Keratinocyte (primary cell): ENCODE measurements around the gene MMAB. TPM values are rescaled to one million over a fixed set of nuclear protein-coding genes. Genes with fewer than 3 reads are reported as not detected.

Experiments used
- DNase-seq: peaks from one replicate; pipeline ENCODE4 v3.0.0-alpha.2; 2011; ENCODE audit warnings: low read depth, missing footprints, low spot score
- FAIRE-seq: peaks from 2 replicates; lab custom pipeline; 2011; peaks lifted over from hg19 to GRCh38; lab: Jason Lieb, UNC
- H2AFZ ChIP-seq: 2 replicates; pipeline ENCODE4 v1.6.0; 2012; ENCODE audit warnings: low read length, control low read depth, inconsistent platforms; ENCODE audit not compliant: control insufficient read depth
- H3K27ac ChIP-seq: 2 replicates; pipeline ENCODE4 v1.5.1; 2011; ENCODE audit warnings: low read length; ENCODE audit not compliant: control insufficient read depth, insufficient read depth
- H3K27me3 ChIP-seq: 3 replicates; pipeline ENCODE4 v1.6.0; 2011; ENCODE audit warnings: low read length; ENCODE audit not compliant: control insufficient read depth, insufficient read depth; ENCODE audit errors: extremely low read depth
- H3K36me3 ChIP-seq, 2 experiments: 2 replicates in 1 of 2; 3 replicates in 1 of 2; pipeline ENCODE4 v1.5.1; 2011; ENCODE audit warnings: low read length in 2 of 2, mild to moderate bottlenecking in 1 of 2; ENCODE audit not compliant: control insufficient read depth in 2 of 2, insufficient read depth in 2 of 2; ENCODE audit errors: extremely low read depth in 1 of 2
- H3K4me1 ChIP-seq: 3 replicates; pipeline ENCODE4 v1.5.1; 2011; ENCODE audit warnings: low read length; ENCODE audit not compliant: control insufficient read depth, insufficient read depth; ENCODE audit errors: extremely low read depth
- H3K4me2 ChIP-seq: 3 replicates; pipeline ENCODE4 v1.6.0; 2011; ENCODE audit warnings: low read depth, low read length; ENCODE audit not compliant: control insufficient read depth, insufficient read depth; ENCODE audit errors: extremely low read depth
- H3K4me3 ChIP-seq, 3 experiments: fragments of 200-600 bp in 1 of 3; sonication (generic) in 1 of 3; 2 replicates in 2 of 3; 3 replicates in 1 of 3; pipeline ENCODE4 v1.5.1; 2011 to 2016; ENCODE audit warnings: low read length in 3 of 3, mild to moderate bottlenecking in 3 of 3, control low read depth in 2 of 3, inconsistent platforms in 1 of 3, low read depth in 1 of 3, mixed read lengths in 1 of 3, mixed run types in 1 of 3, moderate library complexity in 1 of 3; ENCODE audit not compliant: control insufficient read depth in 2 of 3, insufficient read depth in 2 of 3; ENCODE audit errors: extremely low read depth in 1 of 3
- H3K79me2 ChIP-seq: 2 replicates; pipeline ENCODE4 v1.6.0; 2012; ENCODE audit warnings: low read length; ENCODE audit not compliant: control insufficient read depth, insufficient read depth
- H3K9ac ChIP-seq: 3 replicates; pipeline ENCODE4 v1.6.0; 2011; ENCODE audit warnings: low read length; ENCODE audit not compliant: control insufficient read depth, insufficient read depth; ENCODE audit errors: extremely low read depth
- H3K9me1 ChIP-seq: 3 replicates; pipeline ENCODE4 v1.6.0; 2011; ENCODE audit warnings: low read length; ENCODE audit not compliant: control insufficient read depth, insufficient read depth; ENCODE audit errors: extremely low read depth
- H3K9me3 ChIP-seq: 2 replicates; pipeline ENCODE4 v1.5.1; 2012; ENCODE audit warnings: low read depth, low read length; ENCODE audit not compliant: control insufficient read depth
- H4K20me1 ChIP-seq: 3 replicates; pipeline ENCODE4 v1.6.0; 2011; ENCODE audit warnings: low read length; ENCODE audit not compliant: control insufficient read depth, insufficient read depth; ENCODE audit errors: extremely low read depth
- EZH2 ChIP-seq: IDR thresholded peaks from one replicate; pipeline ENCODE4 v1.6.1; 2012; ENCODE audit warnings: inconsistent platforms, mild to moderate bottlenecking, low read length, moderate library complexity
- dilution Hi-C: fragments of 300-500 bp; cut with MboI; formaldehyde crosslinking; loops from one replicate; pipeline ENCODE4 v1.7.0; 2020; ENCODE audit warnings: low sequenced_read_pairs; ENCODE audit not compliant: extremely low pct_ligation_motif_present
- polyA plus RNA-seq, 5 experiments: library from polyadenylated mRNA; depleted of rRNA in 3 of 5; stranded (reverse) in 3 of 5; stranded (forward) in 1 of 5; unstranded in 1 of 5; fragments of >200 nt; gene quantifications; 1 replicate in 1 of 5; 2 replicates in 3 of 5; 3 replicates in 1 of 5; pipeline versions ENCODE4 v1.2.1 to v1.2.3, GENCODE V29; 2011 to 2012; ENCODE audit warnings: missing spikeins in 2 of 5, low read depth in 1 of 5, low replicate concordance in 1 of 5
- TF ChIP-seq, protein P1 (sequence below), 3 experiments: IDR thresholded peaks in 1 of 3; conservative IDR thresholded peaks in 1 of 3; optimal IDR thresholded peaks in 1 of 3; 2 replicates in 2 of 3; 3 replicates in 1 of 3; pipeline versions ENCODE3 to v1.5.1; 2011; ENCODE audit warnings: low read length in 3 of 3, mild to moderate bottlenecking in 3 of 3, moderate library complexity in 2 of 3, control low read depth in 1 of 3, inconsistent platforms in 1 of 3; ENCODE audit not compliant: insufficient read depth in 2 of 3; ENCODE audit errors: extremely low read depth in 1 of 3

MMAB gene
- polyA plus RNA-seq, 1 donor (not counting 4 experiments of a cell fraction or from before 2014, with no cell fraction given), result 30.6 TPM

DNA sequence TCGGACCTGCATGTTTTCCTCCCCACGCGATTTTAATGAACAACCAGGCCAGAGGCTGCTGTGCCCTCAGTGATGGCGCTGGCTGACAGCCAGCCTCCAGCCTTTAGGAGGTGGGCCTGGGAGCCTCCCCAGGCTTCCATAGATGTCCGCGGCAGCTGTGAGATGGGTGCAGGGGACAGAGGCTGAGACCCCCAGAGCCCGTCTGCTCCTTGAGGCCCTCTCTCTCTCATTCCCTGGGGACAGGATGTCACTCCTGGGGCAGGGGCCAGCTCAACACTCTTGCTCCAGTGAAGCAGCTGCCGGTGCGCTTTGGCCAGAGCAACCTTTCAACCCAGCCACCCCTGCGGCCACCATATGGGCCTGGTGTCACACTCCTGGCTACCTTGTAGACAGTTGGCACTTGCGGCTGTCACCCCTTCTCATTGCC lies 25.1 kb upstream of the MMAB start:
- DNase-seq (no peak), FAIRE-seq (no peak)
- H3K9me1 ChIP-seq, result no peaks in the 10 kb centered on the region
- no peak overlapping the region for H3K4me2 ChIP-seq
- no peak overlapping the region for H3K27ac ChIP-seq
- no peaks in the 10 kb centered on the region for H3K4me1 ChIP-seq
- no peak overlapping the region for H2AFZ ChIP-seq
- dilution Hi-C loops, result no loop called here
- no peaks in the 10 kb centered on the region for H3K27me3 ChIP-seq
- TF ChIP-seq EZH2, result no peak
- TF ChIP-seq, protein P1, sequence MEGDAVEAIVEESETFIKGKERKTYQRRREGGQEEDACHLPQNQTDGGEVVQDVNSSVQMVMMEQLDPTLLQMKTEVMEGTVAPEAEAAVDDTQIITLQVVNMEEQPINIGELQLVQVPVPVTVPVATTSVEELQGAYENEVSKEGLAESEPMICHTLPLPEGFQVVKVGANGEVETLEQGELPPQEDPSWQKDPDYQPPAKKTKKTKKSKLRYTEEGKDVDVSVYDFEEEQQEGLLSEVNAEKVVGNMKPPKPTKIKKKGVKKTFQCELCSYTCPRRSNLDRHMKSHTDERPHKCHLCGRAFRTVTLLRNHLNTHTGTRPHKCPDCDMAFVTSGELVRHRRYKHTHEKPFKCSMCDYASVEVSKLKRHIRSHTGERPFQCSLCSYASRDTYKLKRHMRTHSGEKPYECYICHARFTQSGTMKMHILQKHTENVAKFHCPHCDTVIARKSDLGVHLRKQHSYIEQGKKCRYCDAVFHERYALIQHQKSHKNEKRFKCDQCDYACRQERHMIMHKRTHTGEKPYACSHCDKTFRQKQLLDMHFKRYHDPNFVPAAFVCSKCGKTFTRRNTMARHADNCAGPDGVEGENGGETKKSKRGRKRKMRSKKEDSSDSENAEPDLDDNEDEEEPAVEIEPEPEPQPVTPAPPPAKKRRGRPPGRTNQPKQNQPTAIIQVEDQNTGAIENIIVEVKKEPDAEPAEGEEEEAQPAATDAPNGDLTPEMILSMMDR (optimal IDR thresholded peaks at IDR 0.05 in 1 of 3, IDR thresholded peaks at IDR 0.05 in 1 of 3, conservative IDR thresholded peaks at IDR 0.05 in 1 of 3; ENCODE audit: extremely low read depth in 1 of 3, insufficient read depth in 2 of 3, low read length in 3 of 3), result no peak
- H3K9ac ChIP-seq, result no peak overlapping the region
- H3K36me3 ChIP-seq, result peaks cover 5 to 12% of the 10 kb centered on the region in 2 experiments
- no peaks in the 10 kb centered on the region for H3K79me2 ChIP-seq
- H4K20me1 ChIP-seq, result no peaks in the 10 kb centered on the region
- H3K9me3 ChIP-seq, result no peaks in the 10 kb centered on the region
- H3K4me3 ChIP-seq, result no peak overlapping the region

DNA sequence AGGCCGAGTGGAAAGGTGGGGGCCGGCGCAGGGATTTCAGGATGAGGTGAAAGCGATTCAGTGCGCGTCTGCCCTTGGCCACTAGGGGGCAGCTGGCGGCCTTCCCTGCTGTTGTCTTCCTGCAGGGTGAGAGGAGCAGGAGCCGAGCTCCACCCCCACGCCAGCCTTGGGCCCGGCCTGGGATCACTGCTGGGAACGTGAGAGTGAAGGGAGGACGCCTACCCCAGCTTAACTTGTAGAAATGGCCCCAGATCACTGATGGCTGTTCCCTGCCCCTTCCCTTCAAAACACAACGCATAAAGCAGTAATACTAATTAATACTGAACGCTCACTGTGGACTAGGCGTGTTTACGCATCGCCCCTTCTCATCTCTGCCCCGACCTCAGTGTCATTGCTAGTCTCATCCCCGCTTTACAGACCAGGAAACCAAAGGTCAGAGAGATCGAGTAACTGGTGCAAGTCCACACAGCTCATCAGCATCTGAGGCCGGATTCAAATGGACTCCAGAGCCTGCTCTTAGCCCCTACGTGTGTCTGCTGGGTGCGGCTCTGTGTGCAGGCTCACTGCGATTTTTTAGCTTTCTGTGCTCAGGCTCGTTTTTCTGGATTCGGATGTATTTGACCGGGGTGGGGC lies 24.6 kb upstream of the MMAB start:
- no peaks in the 10 kb centered on the region for H4K20me1 ChIP-seq
- no peak overlapping the region for H3K4me2 ChIP-seq
- FAIRE-seq (peak; percentile 62), DNase-seq (peak; percentile 23)
- no peak overlapping the region for H3K9ac ChIP-seq
- H3K9me3 ChIP-seq, result no peaks in the 10 kb centered on the region
- H3K9me1 ChIP-seq, result no peaks in the 10 kb centered on the region
- H3K27me3 ChIP-seq, result no peaks in the 10 kb centered on the region
- TF ChIP-seq, protein P1 (optimal IDR thresholded peaks at IDR 0.05 in 1 of 3, IDR thresholded peaks at IDR 0.05 in 1 of 3, conservative IDR thresholded peaks at IDR 0.05 in 1 of 3; ENCODE audit: extremely low read depth in 1 of 3, insufficient read depth in 2 of 3, low read length in 3 of 3), result peak; percentile 88 to 99 (median 95)
- TF ChIP-seq EZH2, result no peak
- no peaks in the 10 kb centered on the region for H3K79me2 ChIP-seq
- no peaks in the 10 kb centered on the region for H3K4me1 ChIP-seq
- H3K27ac ChIP-seq, result no peak overlapping the region
- H3K4me3 ChIP-seq, result no peak overlapping the region
- dilution Hi-C loops, result no loop called here
- H2AFZ ChIP-seq, result no peak overlapping the region
- H3K36me3 ChIP-seq, result peaks cover 9 to 15% of the 10 kb centered on the region in 2 experiments
